Muscle layer of duodenum (tissue), 2 donors: Measurements from ENCODE around the gene RAD51B.

Experiments used
- H3K27ac ChIP-seq: one replicate; pipeline ENCODE4 v1.7.0; 2013; ENCODE audit warnings: mild to moderate bottlenecking, low read length
- H3K27me3 ChIP-seq: one replicate; pipeline ENCODE4 v1.7.0; 2013; ENCODE audit warnings: low read depth, mild to moderate bottlenecking, control low read depth, low read length
- H3K36me3 ChIP-seq, 2 donors: one replicate each; pipeline ENCODE4 v1.7.0; 2013; ENCODE audit warnings: low read length in 2 of 2, control low read depth in 1 of 2, mild to moderate bottlenecking in 1 of 2; ENCODE audit not compliant: insufficient read depth in 2 of 2, control insufficient read depth in 1 of 2
- H3K4me1 ChIP-seq, 2 donors: one replicate each; pipeline ENCODE4 v1.7.0; 2013; ENCODE audit warnings: low read length in 2 of 2, mild to moderate bottlenecking in 2 of 2, control low read depth in 1 of 2, moderate library complexity in 1 of 2; ENCODE audit not compliant: insufficient read depth in 2 of 2, control insufficient read depth in 1 of 2
- H3K4me3 ChIP-seq, 2 donors: one replicate each; pipeline ENCODE4 v1.7.0; 2013; ENCODE audit warnings: low read length in 2 of 2, low read depth in 1 of 2, mild to moderate bottlenecking in 1 of 2
- H3K9me3 ChIP-seq, 2 donors: one replicate each; pipeline ENCODE4 v1.7.0; 2013; ENCODE audit warnings: low read length in 2 of 2, control low read depth in 1 of 2, mild to moderate bottlenecking in 1 of 2; ENCODE audit not compliant: control insufficient read depth in 1 of 2
- donor health status: healthy.

Gene RAD51B

DNA sequence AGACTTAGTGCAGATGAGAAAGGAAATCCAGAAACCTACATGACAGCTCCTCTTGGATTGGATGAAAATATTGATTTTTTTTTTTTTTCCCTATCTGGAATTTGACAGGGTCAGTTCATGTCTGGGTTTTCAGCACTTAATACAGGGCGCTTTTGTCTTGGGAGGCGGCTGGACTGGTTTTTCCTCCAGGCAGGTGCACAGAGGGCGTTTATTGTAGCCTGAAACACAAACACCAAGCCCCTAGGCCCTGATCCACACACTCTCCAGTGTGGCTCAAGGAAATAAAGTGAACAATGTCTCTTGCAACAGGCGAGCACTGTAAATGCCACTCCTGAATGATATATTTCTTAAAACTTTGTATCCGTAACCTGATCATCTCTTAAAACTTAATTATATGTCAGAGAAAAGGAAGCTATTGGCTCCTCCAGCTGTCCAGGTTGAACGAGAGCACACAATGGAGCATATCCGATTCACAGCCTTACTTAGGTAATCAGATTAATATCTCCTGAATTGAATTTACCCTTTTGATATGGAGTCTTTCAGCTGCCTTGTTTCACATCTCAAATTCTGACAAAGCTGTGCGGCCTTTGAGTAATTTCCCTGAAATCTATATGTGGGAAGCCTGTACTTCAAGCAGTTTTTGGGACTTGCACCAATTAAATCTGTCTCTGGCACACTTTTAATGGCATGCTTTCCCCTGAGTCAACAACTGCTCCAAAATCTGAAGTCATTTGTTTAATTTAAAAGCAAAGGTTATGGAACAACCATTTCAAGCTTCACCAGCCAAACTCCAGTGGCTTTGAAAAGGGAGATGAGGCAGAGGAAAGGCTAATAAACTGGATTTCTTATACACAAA, 487.6 kb downstream of the RAD51B start:
- no peaks in the 10 kb centered on the region for H3K36me3 ChIP-seq
- peaks cover 5% of the 10 kb centered on the region in 2 donors for H3K4me1 ChIP-seq
- H3K4me3 ChIP-seq, result no peak overlapping the region
- peak overlapping the region; percentile 80 for H3K27ac ChIP-seq
- no peaks in the 10 kb centered on the region for H3K9me3 ChIP-seq
- no peaks in the 10 kb centered on the region for H3K27me3 ChIP-seq

DNA sequence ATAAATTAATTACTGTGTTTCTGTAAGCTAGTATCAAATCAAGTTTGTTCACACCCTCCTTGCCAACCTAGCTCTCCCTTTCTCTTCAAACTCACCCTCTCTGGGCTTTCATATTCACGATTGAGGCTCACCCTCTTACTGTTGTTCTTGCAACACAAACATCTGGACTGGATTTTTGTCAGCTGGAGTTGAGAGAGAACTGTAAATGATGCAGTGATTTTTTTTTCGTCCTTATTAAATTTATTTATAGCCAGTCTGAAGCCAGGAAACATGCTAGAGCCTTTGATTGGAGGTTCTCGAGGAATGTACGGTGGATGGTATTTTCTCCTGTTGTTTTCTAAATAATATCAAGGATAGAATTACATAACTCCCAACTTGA, 488.2 kb downstream of the RAD51B start:
- Histone ChIP-seq H3K27me3 (no peaks in the 10 kb centered on the region), H3K4me1 (peaks cover 5% of the 10 kb centered on the region in 2 donors), H3K27ac (peak overlapping the region; percentile 80), H3K9me3 (no peaks in the 10 kb centered on the region), H3K36me3 (no peaks in the 10 kb centered on the region), H3K4me3 (no peak overlapping the region)

DNA sequence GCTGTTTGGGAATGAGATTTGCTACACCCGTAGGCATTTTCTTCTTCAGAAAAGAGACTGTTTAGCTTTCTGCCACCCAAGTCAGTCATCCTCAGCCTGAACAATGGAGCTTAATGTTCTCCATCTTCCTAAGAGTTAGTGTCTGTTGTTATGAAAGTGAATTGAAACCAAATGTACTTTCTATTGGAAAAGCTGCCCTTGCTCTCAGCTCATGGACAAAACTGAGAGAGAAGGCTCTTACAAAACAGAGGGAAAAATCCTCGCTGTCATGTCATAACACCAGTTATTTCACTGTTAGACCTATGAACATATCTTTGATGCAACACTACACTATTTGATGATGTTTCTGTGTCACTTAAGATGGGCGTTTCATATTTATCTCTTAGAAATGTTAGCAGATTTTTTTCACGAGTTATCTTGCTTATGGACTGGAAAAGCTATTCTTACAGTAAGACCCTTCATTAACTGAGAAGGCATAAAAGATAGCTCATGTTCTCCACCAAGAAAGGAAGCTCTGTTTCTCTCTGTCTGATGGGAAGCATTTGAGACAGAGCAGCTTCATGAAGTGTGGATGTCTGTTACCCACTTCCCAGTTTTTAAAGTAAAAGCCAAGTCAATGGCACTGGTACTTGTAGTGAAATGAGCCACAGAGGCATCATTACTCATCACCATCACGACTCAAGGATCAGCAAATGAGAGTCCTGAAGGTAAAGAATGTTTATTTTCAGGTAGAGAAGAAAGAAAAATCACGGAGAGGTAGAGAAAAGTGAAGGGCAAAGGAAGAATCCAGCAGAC, 489.3 kb downstream of the RAD51B start:
- peaks cover 5% of the 10 kb centered on the region in 2 donors for H3K4me1 ChIP-seq
- H3K36me3 ChIP-seq, result no peaks in the 10 kb centered on the region
- no peaks in the 10 kb centered on the region for H3K9me3 ChIP-seq
- no peak overlapping the region for H3K4me3 ChIP-seq
- H3K27me3 ChIP-seq, result no peaks in the 10 kb centered on the region
- H3K27ac ChIP-seq, result peak overlapping the region; percentile 80

DNA sequence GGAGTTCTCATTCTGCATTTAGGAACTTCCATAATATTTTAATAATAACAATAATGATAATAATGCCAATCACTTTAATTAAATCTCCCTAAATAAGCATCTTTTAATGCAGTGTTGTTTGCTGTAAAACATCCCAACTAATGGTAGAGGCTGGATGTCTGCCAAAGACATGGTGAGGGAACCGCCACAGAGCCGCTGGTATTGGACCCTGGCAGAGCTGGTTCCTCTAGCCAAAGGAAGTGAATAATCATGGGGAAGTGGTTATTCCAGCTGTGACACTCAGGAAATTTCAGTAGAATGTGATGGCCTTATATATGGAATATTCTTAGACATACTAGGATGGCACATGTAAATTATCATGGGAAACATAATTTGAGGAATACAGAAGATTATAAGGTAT, 490.0 kb downstream of the RAD51B start:
- Histone ChIP-seq H3K9me3 (no peaks in the 10 kb centered on the region), H3K27me3 (no peaks in the 10 kb centered on the region), H3K27ac (peak overlapping the region; percentile 80), H3K4me3 (no peak overlapping the region), H3K4me1 (peaks cover 5% of the 10 kb centered on the region in 2 donors), H3K36me3 (no peaks in the 10 kb centered on the region)

DNA sequence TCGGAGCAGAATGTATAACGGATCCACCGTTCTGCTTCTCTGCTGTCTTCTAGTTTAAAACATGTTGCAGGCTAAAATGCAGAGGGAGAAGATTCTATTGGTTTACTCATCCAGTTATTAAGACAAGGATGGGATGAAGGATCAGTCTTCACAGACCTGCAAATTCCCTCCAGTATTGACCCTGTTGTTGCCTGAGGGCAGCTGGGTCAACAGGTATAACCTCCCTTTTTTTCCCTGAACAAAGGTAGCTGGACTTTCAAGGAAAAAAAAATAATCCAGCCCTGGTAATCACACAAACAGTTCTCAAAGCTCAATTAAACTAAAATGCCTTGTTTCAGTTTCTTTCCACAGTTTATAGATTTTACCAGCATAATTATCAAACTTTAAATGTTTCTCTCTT, 492.7 kb downstream of the RAD51B start:
- H3K4me3 ChIP-seq, result no peak overlapping the region
- H3K9me3 ChIP-seq, result no peaks in the 10 kb centered on the region
- H3K36me3 ChIP-seq, result no peaks in the 10 kb centered on the region
- no peaks in the 10 kb centered on the region for H3K27me3 ChIP-seq
- peaks cover 5% of the 10 kb centered on the region in 2 donors for H3K4me1 ChIP-seq
- H3K27ac ChIP-seq, result no peak overlapping the region

DNA sequence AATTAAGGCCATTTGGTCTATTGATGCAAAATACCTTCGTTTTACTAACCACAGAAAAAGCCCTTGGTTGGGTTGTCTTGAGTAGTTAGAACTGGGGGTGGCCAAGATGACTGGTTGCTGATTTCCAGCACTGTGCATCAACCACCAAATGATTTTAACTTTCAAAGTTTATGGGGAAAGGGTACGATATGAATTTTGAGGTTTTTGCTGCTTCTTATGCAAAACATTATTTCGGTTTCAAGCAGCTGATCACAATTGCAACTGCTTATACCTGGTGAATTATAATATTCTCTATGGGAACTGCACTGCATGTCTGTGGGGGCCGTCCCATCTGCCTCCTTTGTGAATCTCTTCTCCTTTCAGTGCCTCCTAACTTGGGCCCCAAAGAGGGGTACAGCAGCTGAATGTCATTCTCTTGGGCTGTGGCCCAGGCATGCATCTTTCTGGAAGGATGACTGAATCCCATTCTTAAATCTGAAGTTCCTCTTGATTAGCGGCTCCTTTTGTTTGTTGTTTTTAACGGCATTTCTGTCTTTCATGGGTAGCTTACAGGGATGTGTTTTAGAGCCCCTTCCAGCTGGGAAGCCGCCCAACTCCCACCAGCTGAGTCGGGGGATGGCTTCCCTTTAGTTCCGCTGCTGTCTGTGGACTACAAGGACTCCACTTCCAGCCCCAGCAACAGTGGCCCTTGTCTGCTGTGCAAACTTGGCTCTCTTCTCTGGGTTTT, 493.5 kb downstream of the RAD51B start:
- Histone ChIP-seq H3K4me3 (no peak overlapping the region), H3K36me3 (no peaks in the 10 kb centered on the region), H3K4me1 (peaks cover 5% of the 10 kb centered on the region in 2 donors), H3K27me3 (no peaks in the 10 kb centered on the region), H3K9me3 (no peaks in the 10 kb centered on the region), H3K27ac (no peak overlapping the region)

DNA sequence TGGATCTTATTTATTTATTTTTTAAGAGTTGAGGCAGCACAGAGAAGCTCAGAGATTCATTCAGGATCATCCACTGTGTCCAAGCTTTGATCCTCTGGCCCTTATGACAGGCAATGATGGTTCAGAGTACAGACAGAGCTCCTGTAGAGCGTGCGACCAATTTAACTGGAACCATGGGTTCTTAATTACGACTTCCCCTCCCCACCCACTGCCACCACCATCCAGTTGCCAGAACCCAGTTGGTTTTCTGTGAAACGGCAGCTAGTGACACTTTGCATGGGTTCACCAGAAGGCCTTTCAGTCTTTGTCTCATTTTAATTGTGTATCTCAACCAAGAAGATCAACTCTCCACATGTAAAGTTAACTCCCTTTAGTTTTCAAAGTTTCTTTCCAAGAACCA, 495.1 kb downstream of the RAD51B start:
- H3K4me1 ChIP-seq, result no peaks in the 10 kb centered on the region
- no peaks in the 10 kb centered on the region for H3K27me3 ChIP-seq
- no peak overlapping the region for H3K4me3 ChIP-seq
- no peak overlapping the region for H3K27ac ChIP-seq
- H3K9me3 ChIP-seq, result no peaks in the 10 kb centered on the region
- H3K36me3 ChIP-seq, result no peaks in the 10 kb centered on the region

DNA sequence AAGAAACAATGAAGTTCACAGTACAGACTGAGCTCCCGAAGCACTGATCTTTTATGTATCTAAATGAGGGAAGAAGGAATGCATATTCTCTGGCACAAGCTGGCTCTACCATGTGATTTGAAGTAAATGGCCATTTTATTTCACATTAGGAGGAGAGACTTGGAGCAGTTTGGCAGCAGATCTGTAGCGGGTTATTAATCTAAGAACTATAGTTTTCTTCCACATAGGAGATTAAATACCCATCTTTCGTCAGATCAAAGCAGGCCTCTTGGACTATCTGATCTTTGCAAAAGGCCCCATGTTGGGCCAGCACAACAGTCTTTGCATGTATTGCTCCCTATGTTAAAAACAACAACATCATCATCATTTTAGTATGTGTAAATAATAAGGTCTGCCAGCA, 495.5 kb downstream of the RAD51B start:
- Histone ChIP-seq H3K27me3 (no peaks in the 10 kb centered on the region), H3K4me1 (no peaks in the 10 kb centered on the region), H3K9me3 (no peaks in the 10 kb centered on the region), H3K36me3 (no peaks in the 10 kb centered on the region), H3K4me3 (no peak overlapping the region), H3K27ac (no peak overlapping the region)

DNA sequence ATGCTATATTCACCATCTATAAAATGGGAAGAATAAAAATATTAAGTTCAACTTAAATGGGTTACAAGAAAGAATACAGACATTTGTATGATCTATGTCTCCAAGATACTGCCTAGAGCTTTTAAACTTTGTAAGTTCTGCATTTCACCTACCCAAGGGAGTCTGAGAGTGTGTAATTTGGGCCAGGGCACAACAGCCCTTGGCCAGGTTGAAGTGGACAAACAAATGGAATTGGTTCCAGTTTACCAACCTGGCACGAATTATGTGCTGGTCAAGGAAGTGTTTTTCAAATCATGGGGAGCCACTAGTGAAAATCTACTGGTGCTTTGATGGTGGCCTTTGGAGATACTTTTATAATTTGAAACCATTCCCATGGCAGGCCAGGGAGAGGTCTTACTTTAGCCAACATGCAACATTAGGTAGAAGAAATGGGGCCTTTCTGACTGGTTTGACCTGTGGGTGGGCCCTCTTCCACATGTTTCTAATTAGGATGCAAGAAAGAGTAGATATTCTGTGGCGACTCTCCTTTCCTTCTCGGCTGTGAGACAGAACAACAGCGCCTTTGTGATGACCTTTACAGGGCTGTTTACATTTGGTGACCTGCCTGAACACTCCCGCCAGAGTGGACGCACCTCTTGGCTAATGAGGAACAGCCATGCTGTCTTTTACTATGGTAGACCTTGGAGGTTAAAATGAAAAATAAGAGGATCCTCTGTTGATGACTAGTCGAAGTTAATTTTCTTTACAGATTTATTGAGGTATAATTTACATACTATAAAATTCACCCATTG, 496.7 kb downstream of the RAD51B start:
- H3K9me3 ChIP-seq, result no peaks in the 10 kb centered on the region
- H3K36me3 ChIP-seq, result no peaks in the 10 kb centered on the region
- no peaks in the 10 kb centered on the region for H3K4me1 ChIP-seq
- H3K27ac ChIP-seq, result no peak overlapping the region
- no peaks in the 10 kb centered on the region for H3K27me3 ChIP-seq
- H3K4me3 ChIP-seq, result no peak overlapping the region

DNA sequence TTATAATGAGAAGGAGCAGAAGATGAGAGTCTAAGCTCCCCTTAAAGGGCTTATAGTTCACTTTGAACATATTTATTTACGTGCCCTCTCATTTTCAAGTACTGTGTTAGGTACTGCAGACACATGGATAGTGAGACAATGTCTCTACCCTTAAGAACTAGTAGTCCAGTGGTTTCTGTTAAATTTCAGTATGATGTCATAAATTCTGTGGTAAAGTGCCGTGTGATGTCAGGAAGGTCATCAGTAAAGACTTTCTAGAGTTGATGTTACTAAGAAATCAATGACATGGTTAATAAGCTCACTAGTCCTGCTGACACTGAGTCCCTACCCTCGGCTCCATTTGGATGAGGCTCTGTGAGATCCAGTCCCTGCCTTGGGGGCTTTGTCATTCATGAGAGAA, 497.7 kb downstream of the RAD51B start:
- Histone ChIP-seq H3K4me1 (no peaks in the 10 kb centered on the region), H3K27me3 (no peaks in the 10 kb centered on the region)

More for the DNA sequence above, 497.7 kb downstream of the RAD51B start:
- H3K36me3 ChIP-seq, result no peaks in the 10 kb centered on the region
- no peak overlapping the region for H3K4me3 ChIP-seq
- no peaks in the 10 kb centered on the region for H3K9me3 ChIP-seq
- H3K27ac ChIP-seq, result no peak overlapping the region
